ENCODE data around the gene KRT86. TPM values are rescaled to one million over a fixed set of nuclear protein-coding genes. Genes with fewer than 3 reads are reported as not detected.

KRT86 gene
- total and polyA plus RNA-seq, 2 of the 8 experiments (the other 6 are each of a cell fraction or from before 2014, with no cell fraction given) = 0.12 TPM; not detected in 1

DNA sequence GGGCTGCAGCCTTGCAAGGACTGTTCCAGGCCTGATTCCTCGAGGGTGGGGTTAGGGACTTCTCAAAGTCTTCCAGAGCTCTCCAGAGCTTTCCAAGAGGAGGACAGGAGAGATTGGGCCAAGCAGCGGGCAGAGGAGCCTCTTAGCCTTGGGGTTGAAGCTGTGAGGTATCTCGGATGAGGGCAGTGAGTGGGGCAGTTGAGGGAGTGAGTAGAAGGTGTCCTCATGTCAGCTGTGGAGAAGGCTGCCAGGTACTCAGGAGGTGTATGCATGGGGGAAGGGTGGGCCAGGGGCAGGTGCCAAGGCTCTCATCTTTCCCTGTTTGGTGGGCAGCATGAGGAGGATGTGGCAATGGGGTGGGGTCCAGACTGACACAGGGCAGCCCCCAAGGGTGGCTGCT lies 39.0 kb downstream of the KRT86 start (continued):
- TF ChIP-seq E2F6 (IDR thresholded peaks at IDR 0.05) (no peak), SP4 (IDR thresholded peaks at IDR 0.05; ENCODE audit: low read length) (no peak), MAFK (IDR thresholded peaks at IDR 0.05; ENCODE audit: low read depth, low read length) (no peak), CBX8 (IDR thresholded peaks at IDR 0.05; ENCODE audit: borderline replicate concordance, low read depth, low read length) (no peak), ATF2 (IDR thresholded peaks at IDR 0.05; ENCODE audit: low read length) (no peak)
